GM18502 (cell line): ENCODE measurements around the gene CHPF2.
A peak's percentile ranks its signal among the peaks of the same experiment; 100 is the strongest.

Source experiments
- ATAC-seq: cut with Tn5 transposase; IDR thresholded peaks from one replicate; pipeline ENCODE4 v1.9.1; 2021; ENCODE audit warnings: mild to moderate bottlenecking; ENCODE audit not compliant: unreplicated experiment, poor library complexity

The CHPF2 gene

DNA sequence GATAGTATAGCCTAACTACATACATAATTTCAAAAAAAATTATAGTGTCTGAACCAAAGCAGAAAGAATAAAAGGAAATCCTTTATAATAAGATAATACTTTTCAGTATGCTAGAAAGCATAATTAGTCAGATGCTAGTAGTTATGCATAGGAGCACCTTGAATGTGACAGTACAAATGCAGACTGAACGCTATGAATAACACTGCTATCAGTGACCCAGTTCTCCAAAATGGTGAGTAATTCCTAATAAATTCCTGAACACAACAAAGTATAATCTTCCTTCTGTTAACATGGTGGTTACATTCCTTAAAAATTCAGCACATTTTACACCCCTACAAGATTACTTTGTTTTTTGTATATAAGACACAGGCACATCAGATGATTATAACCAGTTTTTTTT lies 1.2 kb upstream of the CHPF2 start:
- ATAC-seq = no peak

DNA sequence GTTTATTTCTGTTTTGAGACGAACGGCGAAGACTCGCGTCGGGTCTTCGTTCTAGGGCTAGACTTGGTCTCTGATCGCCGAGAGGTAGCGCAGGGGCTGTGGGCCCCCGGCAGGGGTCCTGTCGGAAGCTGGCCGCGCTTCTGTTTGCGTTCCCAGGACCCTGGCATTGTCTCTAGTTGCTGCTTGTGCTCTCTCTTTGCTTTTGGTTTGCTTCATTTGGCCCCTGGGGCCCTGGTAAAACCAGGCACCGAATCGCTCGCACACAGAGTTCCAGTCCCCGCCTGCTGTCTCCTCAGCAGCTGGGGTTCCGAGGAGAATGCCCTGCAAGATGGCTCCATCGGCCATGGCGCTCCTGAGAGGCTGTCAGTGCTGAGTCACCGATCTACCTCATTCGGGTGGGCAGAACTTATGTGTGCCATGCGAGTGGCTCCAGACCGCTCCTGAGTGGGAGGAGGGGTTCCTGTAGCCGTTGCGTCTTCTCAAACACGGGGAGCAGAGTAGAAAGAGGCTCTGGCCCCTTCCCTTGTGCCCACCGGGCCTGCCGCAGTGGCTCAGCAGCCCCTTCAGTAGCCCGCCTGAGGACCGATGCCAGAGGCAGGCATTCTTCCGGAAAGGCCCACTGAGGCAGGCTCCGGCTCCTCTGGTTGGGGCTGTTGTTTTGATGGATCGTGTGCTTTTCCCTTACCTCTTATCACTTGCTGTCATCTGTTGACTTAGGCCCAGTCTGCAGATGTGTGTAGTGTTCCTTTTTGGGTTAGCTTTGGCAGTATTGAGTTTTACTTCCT lies 826 bp downstream of the CHPF2 start:
- peak; percentile 33 for ATAC-seq

GRCh38 chr7:151233804-151234203 lies 1.5 kb downstream of the CHPF2 start:
- no peak for ATAC-seq

DNA sequence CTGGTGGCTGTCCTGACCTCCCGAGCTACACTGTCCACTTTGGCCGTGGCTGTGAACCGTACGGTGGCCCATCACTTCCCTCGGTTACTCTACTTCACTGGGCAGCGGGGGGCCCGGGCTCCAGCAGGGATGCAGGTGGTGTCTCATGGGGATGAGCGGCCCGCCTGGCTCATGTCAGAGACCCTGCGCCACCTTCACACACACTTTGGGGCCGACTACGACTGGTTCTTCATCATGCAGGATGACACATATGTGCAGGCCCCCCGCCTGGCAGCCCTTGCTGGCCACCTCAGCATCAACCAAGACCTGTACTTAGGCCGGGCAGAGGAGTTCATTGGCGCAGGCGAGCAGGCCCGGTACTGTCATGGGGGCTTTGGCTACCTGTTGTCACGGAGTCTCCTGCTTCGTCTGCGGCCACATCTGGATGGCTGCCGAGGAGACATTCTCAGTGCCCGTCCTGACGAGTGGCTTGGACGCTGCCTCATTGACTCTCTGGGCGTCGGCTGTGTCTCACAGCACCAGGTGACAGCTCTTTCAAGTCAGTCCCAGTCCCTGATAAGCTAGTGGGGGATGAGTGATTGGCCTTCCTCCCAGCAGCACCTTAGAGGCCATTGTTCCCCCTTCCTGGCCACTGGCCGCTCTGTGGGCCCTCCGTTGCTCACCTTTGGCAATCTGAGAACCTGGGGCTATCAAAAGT lies 3.0 kb downstream of the CHPF2 start:
- no peak for ATAC-seq

DNA sequence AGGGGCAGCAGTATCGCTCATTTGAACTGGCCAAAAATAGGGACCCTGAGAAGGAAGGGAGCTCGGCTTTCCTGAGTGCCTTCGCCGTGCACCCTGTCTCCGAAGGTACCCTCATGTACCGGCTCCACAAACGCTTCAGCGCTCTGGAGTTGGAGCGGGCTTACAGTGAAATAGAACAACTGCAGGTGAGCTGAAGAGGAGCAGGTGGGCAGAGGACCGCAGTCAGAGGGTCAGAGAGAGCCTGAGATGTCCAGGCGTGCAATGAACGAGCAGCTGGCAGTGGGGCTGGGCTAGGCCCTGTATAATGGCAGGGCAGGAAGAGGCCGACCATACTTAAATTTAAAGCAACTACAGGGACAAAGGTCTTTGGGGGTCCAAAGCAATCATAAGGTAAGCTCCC lies 4.1 kb downstream of the CHPF2 start:
- ATAC-seq = no peak

DNA sequence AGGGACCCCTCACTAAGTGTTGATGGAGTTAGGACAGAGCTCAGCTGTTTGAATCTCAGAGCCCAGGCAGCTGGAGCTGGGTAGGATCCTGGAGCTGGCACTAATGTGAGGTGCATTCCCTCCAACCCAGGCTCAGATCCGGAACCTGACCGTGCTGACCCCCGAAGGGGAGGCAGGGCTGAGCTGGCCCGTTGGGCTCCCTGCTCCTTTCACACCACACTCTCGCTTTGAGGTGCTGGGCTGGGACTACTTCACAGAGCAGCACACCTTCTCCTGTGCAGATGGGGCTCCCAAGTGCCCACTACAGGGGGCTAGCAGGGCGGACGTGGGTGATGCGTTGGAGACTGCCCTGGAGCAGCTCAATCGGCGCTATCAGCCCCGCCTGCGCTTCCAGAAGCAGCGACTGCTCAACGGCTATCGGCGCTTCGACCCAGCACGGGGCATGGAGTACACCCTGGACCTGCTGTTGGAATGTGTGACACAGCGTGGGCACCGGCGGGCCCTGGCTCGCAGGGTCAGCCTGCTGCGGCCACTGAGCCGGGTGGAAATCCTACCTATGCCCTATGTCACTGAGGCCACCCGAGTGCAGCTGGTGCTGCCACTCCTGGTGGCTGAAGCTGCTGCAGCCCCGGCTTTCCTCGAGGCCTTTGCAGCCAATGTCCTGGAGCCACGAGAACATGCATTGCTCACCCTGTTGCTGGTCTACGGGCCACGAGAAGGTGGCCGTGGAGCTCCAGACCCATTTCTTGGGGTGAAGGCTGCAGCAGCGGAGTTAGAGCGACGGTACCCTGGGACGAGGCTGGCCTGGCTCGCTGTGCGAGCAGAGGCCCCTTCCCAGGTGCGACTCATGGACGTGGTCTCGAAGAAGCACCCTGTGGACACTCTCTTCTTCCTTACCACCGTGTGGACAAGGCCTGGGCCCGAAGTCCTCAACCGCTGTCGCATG lies 5.2 kb downstream of the CHPF2 start:
- ATAC-seq = no peak

DNA sequence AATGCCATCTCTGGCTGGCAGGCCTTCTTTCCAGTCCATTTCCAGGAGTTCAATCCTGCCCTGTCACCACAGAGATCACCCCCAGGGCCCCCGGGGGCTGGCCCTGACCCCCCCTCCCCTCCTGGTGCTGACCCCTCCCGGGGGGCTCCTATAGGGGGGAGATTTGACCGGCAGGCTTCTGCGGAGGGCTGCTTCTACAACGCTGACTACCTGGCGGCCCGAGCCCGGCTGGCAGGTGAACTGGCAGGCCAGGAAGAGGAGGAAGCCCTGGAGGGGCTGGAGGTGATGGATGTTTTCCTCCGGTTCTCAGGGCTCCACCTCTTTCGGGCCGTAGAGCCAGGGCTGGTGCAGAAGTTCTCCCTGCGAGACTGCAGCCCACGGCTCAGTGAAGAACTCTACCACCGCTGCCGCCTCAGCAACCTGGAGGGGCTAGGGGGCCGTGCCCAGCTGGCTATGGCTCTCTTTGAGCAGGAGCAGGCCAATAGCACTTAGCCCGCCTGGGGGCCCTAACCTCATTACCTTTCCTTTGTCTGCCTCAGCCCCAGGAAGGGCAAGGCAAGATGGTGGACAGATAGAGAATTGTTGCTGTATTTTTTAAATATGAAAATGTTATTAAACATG lies 6.0 kb downstream of the CHPF2 start:
- no peak for ATAC-seq

DNA sequence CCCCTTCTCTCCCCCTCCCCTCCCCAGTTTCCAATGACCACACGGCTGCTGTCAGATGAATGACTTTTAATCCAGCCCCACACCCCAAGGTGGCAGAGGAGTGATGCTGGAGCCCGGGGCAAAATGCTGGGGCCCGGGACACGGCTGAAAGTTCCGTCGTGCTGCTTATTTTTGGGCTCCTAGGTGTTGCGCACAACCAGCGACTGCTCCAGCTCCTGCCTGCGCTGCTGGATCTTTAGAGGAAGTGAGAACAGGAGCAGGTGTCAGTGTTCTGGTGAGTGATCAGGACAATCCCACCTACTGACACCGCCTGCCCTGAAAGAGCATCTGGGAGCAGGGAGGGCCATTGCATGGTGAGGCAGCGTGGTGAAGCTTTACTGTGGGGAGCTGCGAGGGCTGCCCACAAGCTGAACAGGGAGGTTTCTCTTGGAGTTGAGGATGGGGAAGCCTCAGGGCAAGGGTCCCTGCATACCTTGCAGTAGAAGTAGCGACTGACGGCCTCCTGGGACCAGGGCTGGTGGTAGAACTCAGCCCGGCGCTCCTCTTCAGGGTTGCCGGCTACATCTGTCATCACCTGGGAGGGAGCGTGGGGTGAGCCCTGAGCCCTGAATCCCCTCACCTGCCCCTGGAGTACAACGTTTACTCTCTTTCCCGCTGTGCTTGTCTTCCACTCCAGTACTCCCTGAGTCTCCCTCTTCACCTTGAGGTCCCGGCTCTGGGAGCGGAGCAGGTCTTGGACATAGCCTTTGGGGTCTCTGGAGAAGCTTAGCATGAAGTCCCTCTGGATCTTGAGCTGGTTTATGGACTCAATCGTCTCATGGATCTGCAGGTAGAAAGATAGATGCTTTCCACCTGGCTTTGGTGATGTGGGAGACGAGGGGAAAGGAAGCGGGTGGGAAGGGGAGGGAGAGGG lies 6.9 kb downstream of the CHPF2 start:
- no peak for ATAC-seq

GRCh38 chr7:151239837-151240459 lies 7.7 kb downstream of the CHPF2 start:
- ATAC-seq = no peak

- ATAC-seq = no peak
These were observed 8.3 kb downstream of the CHPF2 start for GRCh38 chr7:151240536-151240935.

- no peak for ATAC-seq
These were observed 8.9 kb downstream of the CHPF2 start for GRCh38 chr7:151240942-151241754.

GRCh38 chr7:151241755-151242096 lies 9.4 kb downstream of the CHPF2 start:
- ATAC-seq = no peak

DNA sequence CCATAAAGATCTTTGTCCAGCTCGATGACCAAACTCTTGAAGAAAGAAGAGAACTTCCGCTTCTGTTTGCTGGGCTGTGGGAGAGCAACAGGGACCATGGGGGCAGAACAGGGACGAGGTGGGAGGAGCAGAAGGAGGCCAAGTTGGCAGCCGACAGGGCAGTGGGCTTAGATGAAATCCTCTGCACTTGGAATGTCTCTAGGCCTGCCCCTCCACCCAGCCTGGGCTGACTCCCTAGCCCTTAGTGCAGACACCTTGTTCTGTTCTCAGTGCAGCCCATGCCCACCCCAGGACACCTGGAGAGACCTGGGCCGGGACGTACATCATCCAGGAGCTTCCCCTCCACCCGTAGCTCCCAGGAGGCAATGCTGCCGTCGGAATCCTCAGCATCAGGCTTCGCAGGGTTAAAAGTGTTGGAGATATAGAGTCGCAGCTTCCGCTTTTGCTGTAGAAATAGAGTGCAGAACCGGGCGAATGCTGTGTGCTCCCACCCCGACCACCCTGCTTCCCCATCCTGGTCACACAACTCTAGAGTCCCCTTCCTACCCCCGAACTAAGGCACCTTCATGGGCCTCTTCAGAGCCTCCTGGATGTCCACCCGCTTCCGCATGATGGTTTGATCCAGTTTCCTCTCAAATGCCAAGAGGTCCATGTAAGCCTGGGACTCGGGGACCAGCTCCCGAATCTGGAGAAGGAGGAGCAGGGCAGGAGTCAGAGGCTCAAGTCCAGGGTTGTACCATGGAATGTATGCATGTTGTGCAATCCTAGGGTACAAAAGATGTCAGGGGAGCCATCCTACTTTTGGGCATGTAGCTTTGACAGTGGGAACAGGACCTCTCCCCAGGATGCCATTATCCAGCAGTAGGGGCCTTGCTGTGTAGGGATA lies 10.1 kb downstream of the CHPF2 start:
- no peak for ATAC-seq

DNA sequence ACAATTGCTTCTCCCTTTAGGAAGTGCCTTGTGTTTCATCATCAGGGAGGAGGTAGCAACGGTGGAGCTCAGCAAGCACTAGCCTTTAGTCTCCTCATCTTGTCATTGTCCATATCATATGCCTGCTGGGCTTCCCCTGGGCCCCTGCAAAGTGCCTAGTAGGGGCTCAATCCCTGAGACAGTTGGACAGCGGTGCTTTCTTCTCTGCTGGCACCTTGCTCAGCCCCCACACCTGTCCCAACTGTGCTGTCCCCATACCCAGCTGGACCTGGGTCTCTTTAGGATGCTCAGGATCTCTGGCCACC lies 10.7 kb downstream of the CHPF2 start:
- no peak for ATAC-seq

DNA sequence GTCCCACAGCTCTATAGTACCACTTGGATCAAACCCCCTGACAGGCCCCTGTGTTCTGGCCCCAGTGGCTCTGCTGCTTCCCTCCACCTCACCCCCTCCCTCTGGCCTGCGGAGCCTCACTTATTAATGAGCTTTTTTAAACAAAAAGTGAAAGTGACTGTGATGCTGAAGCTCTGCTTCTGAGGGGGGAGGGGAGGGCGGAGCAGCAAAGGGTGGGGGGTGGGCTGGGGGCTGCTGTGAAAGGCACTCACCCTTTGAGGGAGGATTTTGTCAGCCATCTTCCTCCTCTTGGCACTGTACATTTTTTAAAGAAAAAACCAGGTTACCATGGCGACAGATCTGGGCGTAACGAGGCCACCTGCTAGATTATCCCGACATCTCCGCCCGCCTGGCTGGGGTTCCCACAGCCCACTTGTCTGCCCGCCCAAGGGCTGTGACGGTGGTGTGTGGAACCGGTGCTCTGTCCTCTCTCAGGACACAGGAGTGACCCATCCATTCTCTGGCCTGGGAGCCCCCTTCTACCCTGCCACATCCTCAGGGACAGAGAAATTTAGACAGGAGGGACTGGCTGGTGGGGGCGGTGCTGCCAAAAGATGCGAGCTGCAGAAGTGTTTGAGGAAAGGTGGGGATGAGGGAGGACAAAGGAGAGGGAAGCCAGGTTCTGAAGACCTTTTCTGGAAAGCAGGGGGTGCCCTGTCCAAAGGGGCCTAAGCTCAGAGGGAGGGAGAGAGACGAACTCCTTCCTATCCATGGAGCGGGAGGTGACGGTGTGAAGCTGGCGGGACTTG lies 11.3 kb downstream of the CHPF2 start:
- ATAC-seq = peak; percentile 37

GRCh38 chr7:151244196-151244840 lies 12.0 kb downstream of the CHPF2 start:
- ATAC-seq = no peak
